ENCODE data around the gene TSPYL6.
"Not testable (repeated sequence)": the region's sequence is repeated elsewhere in the genome, so short reads cannot be mapped to it uniquely, and the experiment has no call there.

TSPYL6 gene

GRCh38 chr2:54256091-54256694 is at the start of gene TSPYL6:
Gene TSPYL6 (minus strand): TSS chr2:54256229. CDS start chr2:54256151, 78 bp downstream.
- no peak for DNase-seq (ENCODE audit: low read depth)

GRCh38 chr2:54303631-54304030 is 47.6 kb upstream of the TSPYL6 start:
- DNase-seq (ENCODE audit: low read depth), result no peak

- DNase-seq (ENCODE audit: low read depth), result no peak
These were observed 42.5 kb upstream of the TSPYL6 start for GRCh38 chr2:54298514-54298913.

- no peak for DNase-seq (ENCODE audit: low read depth)
These were observed 39.9 kb upstream of the TSPYL6 start for GRCh38 chr2:54295911-54296310.

GRCh38 chr2:54294665-54295064 is 38.6 kb upstream of the TSPYL6 start:
- DNase-seq (ENCODE audit: low read depth), result not testable (repeated sequence)

GRCh38 chr2:54290356-54291025 is 34.5 kb upstream of the TSPYL6 start:
- no peak for DNase-seq (ENCODE audit: low read depth)

- DNase-seq (ENCODE audit: low read depth), result no peak
These were observed 33.9 kb upstream of the TSPYL6 start for GRCh38 chr2:54289917-54290316.

- no peak for DNase-seq (ENCODE audit: low read depth)
These were observed 31.5 kb upstream of the TSPYL6 start for GRCh38 chr2:54287532-54287931.

GRCh38 chr2:54285451-54285850 is 29.4 kb upstream of the TSPYL6 start:
- no peak for DNase-seq (ENCODE audit: low read depth)

GRCh38 chr2:54284826-54285225 is 28.8 kb upstream of the TSPYL6 start:
- DNase-seq (ENCODE audit: low read depth), result no peak

GRCh38 chr2:54279385-54279784 is 23.4 kb upstream of the TSPYL6 start:
- DNase-seq (ENCODE audit: low read depth), result no peak

GRCh38 chr2:54275541-54275940 is 19.5 kb upstream of the TSPYL6 start:
- no peak for DNase-seq (ENCODE audit: low read depth)

- no peak for DNase-seq (ENCODE audit: low read depth)
These were observed 18.8 kb upstream of the TSPYL6 start for GRCh38 chr2:54274781-54275242.

GRCh38 chr2:54271843-54272627 is 16.0 kb upstream of the TSPYL6 start:
- DNase-seq (ENCODE audit: low read depth), result no peak

- no peak for DNase-seq (ENCODE audit: low read depth)
These were observed 15.2 kb upstream of the TSPYL6 start for GRCh38 chr2:54271189-54271588.

- no peak for DNase-seq (ENCODE audit: low read depth)
These were observed 11.5 kb upstream of the TSPYL6 start for GRCh38 chr2:54267577-54267976.

GRCh38 chr2:54265081-54265480 is 9.1 kb upstream of the TSPYL6 start:
- not testable (repeated sequence) for DNase-seq (ENCODE audit: low read depth)

GRCh38 chr2:54262015-54262765 is 6.2 kb upstream of the TSPYL6 start:
- no peak for DNase-seq (ENCODE audit: low read depth)

GRCh38 chr2:54261537-54261936 is 5.5 kb upstream of the TSPYL6 start:
- no peak for DNase-seq (ENCODE audit: low read depth)

- DNase-seq (ENCODE audit: low read depth), result no peak
These were observed 4.2 kb upstream of the TSPYL6 start for GRCh38 chr2:54260241-54260595.

GRCh38 chr2:54259413-54260240 is 3.6 kb upstream of the TSPYL6 start:
- no peak for DNase-seq (ENCODE audit: low read depth)

All from T-helper 22 cell (primary cell).